Astrocyte (in vitro differentiated cells and primary cell): ENCODE data around the gene TTC34. TPM values are rescaled to one million over a fixed set of nuclear protein-coding genes. Genes with fewer than 3 reads are reported as not detected.

Experiments used
- DNase-seq: peaks from one replicate; pipeline ENCODE4 v3.0.0-alpha.2; 2010; ENCODE audit warnings: low read depth
- FAIRE-seq: peaks from 2 replicates; lab custom pipeline; 2011; peaks lifted over from hg19 to GRCh38; lab: Jason Lieb, UNC
- H2AFZ ChIP-seq: 2 replicates; pipeline ENCODE4 v1.6.0; 2012; ENCODE audit warnings: low read depth, low read length, inconsistent platforms
- H3K27ac ChIP-seq: 2 replicates; pipeline ENCODE4 v1.5.1; 2011; ENCODE audit warnings: low read depth, low read length, inconsistent platforms
- H3K27me3 ChIP-seq: 2 replicates; pipeline ENCODE4 v1.6.0; 2011; ENCODE audit warnings: low read length, inconsistent platforms; ENCODE audit not compliant: insufficient read depth
- H3K36me3 ChIP-seq: 2 replicates; pipeline ENCODE4 v1.5.1; 2011; ENCODE audit warnings: low read length, inconsistent platforms; ENCODE audit not compliant: insufficient read depth
- H3K4me1 ChIP-seq: 2 replicates; pipeline ENCODE4 v1.5.1; 2011; ENCODE audit warnings: low read length, inconsistent platforms; ENCODE audit not compliant: insufficient read depth
- H3K4me2 ChIP-seq: 2 replicates; pipeline ENCODE4 v1.6.0; 2012; ENCODE audit warnings: low read length, inconsistent platforms
- H3K4me3 ChIP-seq: 2 replicates; pipeline ENCODE4 v1.5.1; 2011; ENCODE audit warnings: low read depth, mild to moderate bottlenecking, low read length, inconsistent platforms; ENCODE audit not compliant: insufficient read depth
- H3K79me2 ChIP-seq: 2 replicates; pipeline ENCODE4 v1.6.0; 2012; ENCODE audit warnings: mild to moderate bottlenecking, low read length, inconsistent platforms; ENCODE audit not compliant: insufficient read depth
- H3K9ac ChIP-seq: 2 replicates; pipeline ENCODE4 v1.6.0; 2012; ENCODE audit warnings: mild to moderate bottlenecking, low read length, inconsistent platforms
- H3K9me3 ChIP-seq: 2 replicates; pipeline ENCODE4 v1.5.1; 2012; ENCODE audit warnings: low read depth, mild to moderate bottlenecking, low read length, inconsistent platforms; ENCODE audit not compliant: insufficient read depth
- H4K20me1 ChIP-seq: 2 replicates; pipeline ENCODE4 v1.6.0; 2012; ENCODE audit warnings: low read length, inconsistent platforms; ENCODE audit not compliant: insufficient read depth
- H3K27ac Mint-ChIP-seq: one replicate; pipeline ENCODE4 v1.8.0; 2021; ENCODE audit warnings: mild to moderate bottlenecking, mixed read lengths; ENCODE audit not compliant: unreplicated experiment
- H3K27me3 Mint-ChIP-seq: one replicate; pipeline ENCODE4 v1.8.0; 2021; ENCODE audit warnings: low read depth, mixed read lengths; ENCODE audit not compliant: unreplicated experiment
- H3K36me3 Mint-ChIP-seq: one replicate; pipeline ENCODE4 v1.8.0; 2021; ENCODE audit warnings: low read depth, mixed read lengths; ENCODE audit not compliant: unreplicated experiment
- H3K4me1 Mint-ChIP-seq: one replicate; pipeline ENCODE4 v1.8.0; 2021; ENCODE audit warnings: low read depth, mixed read lengths; ENCODE audit not compliant: unreplicated experiment
- H3K4me3 Mint-ChIP-seq: one replicate; pipeline ENCODE4 v1.8.0; 2021; ENCODE audit warnings: mild to moderate bottlenecking, moderate library complexity, mixed read lengths; ENCODE audit not compliant: unreplicated experiment
- H3K9me3 Mint-ChIP-seq: one replicate; pipeline ENCODE4 v1.8.0; 2021; ENCODE audit warnings: mild to moderate bottlenecking, mixed read lengths; ENCODE audit not compliant: unreplicated experiment
- CTCF ChIP-seq: IDR thresholded peaks from 2 replicates; pipeline ENCODE4 v1.5.1; 2011; ENCODE audit warnings: low read depth, mild to moderate bottlenecking, inconsistent platforms, low read length, moderate library complexity; ENCODE audit not compliant: insufficient read depth
- EZH2 ChIP-seq: IDR thresholded peaks from 2 replicates; pipeline ENCODE4 v1.6.1; 2012; ENCODE audit warnings: mild to moderate bottlenecking, low read length, inconsistent platforms; ENCODE audit not compliant: insufficient read depth
- total RNA-seq: library from RNA; stranded (reverse); gene quantifications from 2 replicates; pipeline ENCODE4 v1.2.1, GENCODE V29; 2021

Gene TTC34
- total RNA-seq, 1 donor from 2014 or later, result 0.39 TPM

- Histone ChIP-seq H3K4me2 (no peak within 1 kb of the TSS), H3K4me3 (no peak within 1 kb of the TSS), H4K20me1 (no peaks in the 10 kb centered on the region), H3K79me2 (no peaks in the 10 kb centered on the region), H3K27me3 (peaks cover 5% of the 10 kb centered on the region), H3K36me3 (no peaks in the 10 kb centered on the region), H3K27ac (no peak within 1 kb of the TSS), H3K9me3 (peaks cover 14% of the 10 kb centered on the region), H2AFZ (no peak within 1 kb of the TSS), H3K9ac (no peak within 1 kb of the TSS), H3K4me1 (no peaks in the 10 kb centered on the region)
- H3K4me1 Mint-ChIP-seq, result no peaks in the 10 kb centered on the region
- H3K27me3 Mint-ChIP-seq, result peaks cover 48% of the 10 kb centered on the region
- peaks cover 4% of the 10 kb centered on the region for H3K9me3 Mint-ChIP-seq
- TF ChIP-seq EZH2 (no peak), CTCF (no peak)
- no peak within 1 kb of the TSS for H3K4me3 Mint-ChIP-seq
- no peak within 1 kb of the TSS for H3K27ac Mint-ChIP-seq
- no peak for DNase-seq
- H3K36me3 Mint-ChIP-seq, result no peaks in the 10 kb centered on the region
- FAIRE-seq, result no peak
Observed at GRCh38 chr1:2632561-2633361, 168.7 kb downstream of the TTC34 start, which contains the start of gene MMEL1. Gene MMEL1 (minus strand): TSS chr1:2633016. CDS start chr1:2629484, 3,532 bp downstream.

- no peak overlapping the region for H2AFZ ChIP-seq
- TF ChIP-seq EZH2 (no peak), CTCF (no peak)
- Mint-ChIP-seq H3K27ac (no peak overlapping the region), H3K36me3 (no peaks in the 10 kb centered on the region), H3K4me1 (no peaks in the 10 kb centered on the region), H3K27me3 (peaks cover 51% of the 10 kb centered on the region), H3K4me3 (no peak overlapping the region), H3K9me3 (peaks cover 1% of the 10 kb centered on the region)
- no peak overlapping the region for H3K4me3 ChIP-seq
- H3K36me3 ChIP-seq, result no peaks in the 10 kb centered on the region
- no peaks in the 10 kb centered on the region for H4K20me1 ChIP-seq
- no peak overlapping the region for H3K27ac ChIP-seq
- H3K4me1 ChIP-seq, result no peaks in the 10 kb centered on the region
- no peak overlapping the region for H3K4me2 ChIP-seq
- DNase-seq (no peak), FAIRE-seq (no peak)
- H3K27me3 ChIP-seq, result peaks cover 12% of the 10 kb centered on the region
- H3K9me3 ChIP-seq, result peaks cover 12% of the 10 kb centered on the region
- H3K9ac ChIP-seq, result no peak overlapping the region
- H3K79me2 ChIP-seq, result no peaks in the 10 kb centered on the region
Observed at GRCh38 chr1:2632051-2632430, 169.5 kb downstream of the TTC34 start.
